GM19328 (cell line): ENCODE measurements around the gene COX6A2.
"Not testable (repeated sequence)": the region's sequence is repeated elsewhere in the genome, so short reads cannot be mapped to it uniquely, and the experiment has no call there.

Source experiments
- ATAC-seq: cut with Tn5 transposase; IDR thresholded peaks from one replicate; pipeline ENCODE4 v1.9.1; 2021; ENCODE audit warnings: mild to moderate bottlenecking, moderate library complexity; ENCODE audit not compliant: unreplicated experiment

Gene COX6A2

GRCh38 chr16:31461921-31462804 is 34.0 kb upstream of the COX6A2 start:
- no peak for ATAC-seq

GRCh38 chr16:31461201-31461920 is 33.2 kb upstream of the COX6A2 start:
- ATAC-seq = no peak

GRCh38 chr16:31460582-31461002 is 32.4 kb upstream of the COX6A2 start:
- no peak for ATAC-seq

GRCh38 chr16:31459687-31460581 is 31.8 kb upstream of the COX6A2 start:
- peak; percentile 65 for ATAC-seq

GRCh38 chr16:31458844-31459686 is 30.9 kb upstream of the COX6A2 start, which contains the start of gene ARMC5:
Gene ARMC5 (plus strand): TSS chr16:31459501. CDS start chr16:31459525, 24 bp downstream.
- ATAC-seq = peak; percentile 68

- no peak for ATAC-seq
Measured at GRCh38 chr16:31458073-31458843, 30.1 kb upstream of the COX6A2 start.

GRCh38 chr16:31456988-31457360 is 28.8 kb upstream of the COX6A2 start:
- no peak for ATAC-seq

GRCh38 chr16:31455601-31456314 is 27.6 kb upstream of the COX6A2 start:
- ATAC-seq = no peak

GRCh38 chr16:31453255-31454204 is 25.4 kb upstream of the COX6A2 start:
- no peak for ATAC-seq

GRCh38 chr16:31452631-31453106 is 24.5 kb upstream of the COX6A2 start:
- no peak for ATAC-seq

GRCh38 chr16:31451681-31452351 is 23.7 kb upstream of the COX6A2 start:
- no peak for ATAC-seq

GRCh38 chr16:31451201-31451600 is 23.0 kb upstream of the COX6A2 start:
- no peak for ATAC-seq

GRCh38 chr16:31445931-31446330 is 17.8 kb upstream of the COX6A2 start:
- not testable (repeated sequence) for ATAC-seq

- no peak for ATAC-seq
Measured at GRCh38 chr16:31441956-31442355, 13.8 kb upstream of the COX6A2 start.

GRCh38 chr16:31440516-31441184 is 12.5 kb upstream of the COX6A2 start:
- no peak for ATAC-seq

- ATAC-seq = no peak
Measured at GRCh38 chr16:31439519-31439918, 11.4 kb upstream of the COX6A2 start.
